C4-2B (cell line): ENCODE measurements around the gene XRN2.

Experiments used
- CTCF ChIP-seq: fragments of 450-650 bp; conservative IDR thresholded peaks from 2 replicates; pipeline ENCODE4 v1.5.1; 2017; ENCODE audit warnings: mild to moderate bottlenecking
- ZFX ChIP-seq: fragments of 450-650 bp; IDR thresholded peaks from 2 replicates; pipeline ENCODE4 v1.6.1; 2017

- TF ChIP-seq CTCF (no peak), ZFX (no peak)
Measured at GRCh38 chr20:21266191-21266536, 37.0 kb upstream of the XRN2 start.
